ENCODE results near the gene PRR13. TPM values are rescaled to one million over a fixed set of nuclear protein-coding genes. Genes with fewer than 3 reads are reported as not detected.
A peak's percentile ranks its signal among the peaks of the same experiment; 100 is the strongest.

The PRR13 gene
- total and polyA plus RNA-seq, 2 of the 13 experiments (the other 11 are each of a cell fraction or from before 2014, with no cell fraction given): 65.0 to 102 TPM

GRCh38 chr12:53466640-53467039 lies 25.1 kb downstream of the PRR13 start:
- Histone ChIP-seq H3K9me3 (ENCODE audit: low read length) (no peaks in the 10 kb centered on the region), H3K4me2 (ENCODE audit: low read depth, low read length) (no peak overlapping the region), H3K79me2 (ENCODE audit: insufficient read depth, low read length) (peaks cover 46% of the 10 kb centered on the region), H4K20me1 (ENCODE audit: insufficient read depth, low read length) (peaks cover 55% of the 10 kb centered on the region), H3K27ac (ENCODE audit: extremely low read length, insufficient read depth, low read length) (no peak overlapping the region), H3K9ac (ENCODE audit: insufficient read depth, low read depth, low read length) (no peak overlapping the region), H3K27me3 (ENCODE audit: control insufficient read depth in 1 of 2, insufficient read depth in 2 of 2, low read length in 2 of 2) (no peaks in the 10 kb centered on the region), H3K4me1 (ENCODE audit: insufficient read depth, low read length) (peaks cover 41% of the 10 kb centered on the region), H3K4me3 (replicated peaks in 1 of 3; ENCODE audit: insufficient read depth in 1 of 3, low read depth in 2 of 3, low read length in 3 of 3) (no peak overlapping the region), H3K36me3 (replicated peaks in 1 of 2; ENCODE audit: control insufficient read depth in 1 of 2, insufficient read depth in 2 of 2, low read length in 2 of 2) (peaks cover 45 to 95% of the 10 kb centered on the region in 2 experiments), H2AFZ (ENCODE audit: low read length) (no peak overlapping the region)
- FAIRE-seq (no peak), DNase-seq (ENCODE audit: low spot score) (no peak), ATAC-seq (no peak)
- in situ Hi-C loops (cut with HindIII; ENCODE audit: extremely low pct_ligation_motif_present, low pct_unique_long_range_greater_than_20kb) (no loop called here), intact Hi-C loops (cut with micrococcal nuclease; ENCODE audit: unreplicated experiment) (no loop called here)
- BruUV-seq (replicated peaks): no TSS peak
- TF ChIP-seq ZNF296 (CRISPR knock-in tag; conservative IDR thresholded peaks at IDR 0.05): no peak
- TF ChIP-seq TMF1 (CRISPR knock-in tag; IDR thresholded peaks at IDR 0.05; ENCODE audit: low read depth): no peak
- no peak for TF ChIP-seq POLR2G (IDR thresholded peaks at IDR 0.05; ENCODE audit: low read depth, low read length)
- peak; percentile 24; the same call in 1 of the 2 replicates for TF ChIP-seq POLR2AphosphoS2 (IDR thresholded peaks at IDR 0.05; ENCODE audit: low read depth, low read length)
- peak; percentile 58; the same call in 1 of the 2 replicates for TF ChIP-seq RBFOX2 (IDR thresholded peaks at IDR 0.05; ENCODE audit: low read depth, low read length)
- no peak for TF ChIP-seq GATA4 (IDR thresholded peaks at IDR 0.05; ENCODE audit: borderline replicate concordance, low read depth)
- WGBS (ENCODE audit: low lambda C conversion rate): 97% methylated on average over 4 of the region's 4 CpGs
- ChIA-PET POLR2A (no interaction called here), CTCF (ENCODE audit: low intra/inter-chr PET ratio, low total read pairs) (no interaction called here)

- ChIA-PET CTCF (ENCODE audit: low intra/inter-chr PET ratio, low total read pairs) (no interaction called here), POLR2A (no interaction called here)
- Histone ChIP-seq H3K27me3 (ENCODE audit: control insufficient read depth in 1 of 2, insufficient read depth in 2 of 2, low read length in 2 of 2) (no peaks in the 10 kb centered on the region), H3K9me3 (ENCODE audit: low read length) (no peaks in the 10 kb centered on the region), H3K4me2 (ENCODE audit: low read depth, low read length) (no peak overlapping the region), H3K79me2 (ENCODE audit: insufficient read depth, low read length) (peaks cover 46% of the 10 kb centered on the region), H2AFZ (ENCODE audit: low read length) (no peak overlapping the region), H3K36me3 (replicated peaks in 1 of 2; ENCODE audit: control insufficient read depth in 1 of 2, insufficient read depth in 2 of 2, low read length in 2 of 2) (peaks cover 49 to 95% of the 10 kb centered on the region in 2 experiments), H3K27ac (ENCODE audit: extremely low read length, insufficient read depth, low read length) (no peak overlapping the region), H3K9ac (ENCODE audit: insufficient read depth, low read depth, low read length) (no peak overlapping the region), H3K4me3 (replicated peaks in 1 of 3; ENCODE audit: insufficient read depth in 1 of 3, low read depth in 2 of 3, low read length in 3 of 3) (no peak overlapping the region), H3K4me1 (ENCODE audit: insufficient read depth, low read length) (peaks cover 36% of the 10 kb centered on the region), H4K20me1 (ENCODE audit: insufficient read depth, low read length) (peaks cover 54% of the 10 kb centered on the region)
- no peak for TF ChIP-seq REPIN1 (CRISPR knock-in tag; IDR thresholded peaks at IDR 0.05; ENCODE audit: borderline replicate concordance, low read depth)
- TF ChIP-seq ARNT (IDR thresholded peaks at IDR 0.05): no peak
- peak; percentile 15; the same call in 1 of the 2 replicates for TF ChIP-seq POLR2AphosphoS5 (IDR thresholded peaks at IDR 0.05; ENCODE audit: low read depth, low read length)
- no peak for TF ChIP-seq ARNTL (CRISPR knock-in tag; IDR thresholded peaks at IDR 0.05)
- no TSS peak for BruUV-seq (replicated peaks)
- FAIRE-seq (no peak), ATAC-seq (no peak), DNase-seq (ENCODE audit: low spot score) (no peak)
- intact Hi-C loops (cut with micrococcal nuclease; ENCODE audit: unreplicated experiment) (no loop called here), in situ Hi-C loops (cut with HindIII; ENCODE audit: extremely low pct_ligation_motif_present, low pct_unique_long_range_greater_than_20kb) (no loop called here)
- 96% methylated on average over 5 of the region's 5 CpGs for WGBS (ENCODE audit: low lambda C conversion rate)
Measured at GRCh38 chr12:53467082-53467481, 25.5 kb downstream of the PRR13 start.

All from HepG2 (cell line).